HG02852 (cell line): ENCODE data around the gene BANK1.

Experiments
- ATAC-seq: cut with Tn5 transposase; IDR thresholded peaks from one replicate; pipeline ENCODE4 v1.9.1; 2021; ENCODE audit warnings: mild to moderate bottlenecking, moderate library complexity; ENCODE audit not compliant: unreplicated experiment

BANK1 gene

GRCh38 chr4:102007959-102008425 is 217.5 kb downstream of the BANK1 start:
- peak; percentile 97 for ATAC-seq

GRCh38 chr4:102008711-102009110 is 218.2 kb downstream of the BANK1 start:
- ATAC-seq = no peak

GRCh38 chr4:102022343-102022742 is 231.8 kb downstream of the BANK1 start:
- no peak for ATAC-seq

GRCh38 chr4:102027961-102028360 is 237.4 kb downstream of the BANK1 start:
- ATAC-seq = no peak

DNA sequence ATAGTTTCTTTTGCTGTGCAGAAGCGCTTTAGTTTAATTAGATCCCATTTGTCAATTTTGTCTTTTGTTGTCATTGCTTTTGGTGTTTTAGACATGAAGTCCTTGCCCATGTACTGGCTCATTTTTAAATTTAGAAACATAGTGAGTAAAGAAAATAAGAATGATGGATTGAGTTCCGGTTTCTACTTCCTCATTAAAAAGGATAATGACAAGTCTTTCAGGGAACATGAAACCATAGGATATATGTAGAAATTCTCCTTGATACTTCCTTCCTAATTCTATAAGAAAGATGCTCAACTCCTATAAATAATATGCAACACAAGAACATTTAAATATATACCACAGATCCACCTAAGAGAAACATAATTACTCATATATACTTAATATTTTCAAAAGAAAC is 240.9 kb downstream of the BANK1 start:
- no peak for ATAC-seq

- ATAC-seq = no peak
Measured at GRCh38 chr4:102036016-102036415, 245.5 kb downstream of the BANK1 start.

GRCh38 chr4:102036619-102037376 is 246.3 kb downstream of the BANK1 start:
- no peak for ATAC-seq

DNA sequence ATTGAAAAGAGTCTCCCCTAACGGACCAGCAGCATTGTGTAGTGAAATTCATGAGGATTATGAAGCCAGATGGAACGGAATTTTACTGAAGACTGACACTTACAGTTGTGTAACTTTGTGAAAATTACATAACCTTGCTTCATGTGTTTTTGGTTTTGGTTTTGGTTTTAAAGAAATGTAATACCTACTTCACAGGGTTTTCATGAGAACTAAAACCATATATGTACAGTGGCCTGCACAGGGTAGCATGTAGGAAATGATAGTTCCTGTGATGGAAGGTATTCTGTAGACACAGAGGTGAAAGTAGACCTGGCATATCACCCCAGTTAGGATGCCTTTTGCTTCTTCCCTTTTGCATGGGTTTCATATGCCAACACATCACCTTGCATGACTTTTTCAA is 247.0 kb downstream of the BANK1 start:
- ATAC-seq = no peak

DNA sequence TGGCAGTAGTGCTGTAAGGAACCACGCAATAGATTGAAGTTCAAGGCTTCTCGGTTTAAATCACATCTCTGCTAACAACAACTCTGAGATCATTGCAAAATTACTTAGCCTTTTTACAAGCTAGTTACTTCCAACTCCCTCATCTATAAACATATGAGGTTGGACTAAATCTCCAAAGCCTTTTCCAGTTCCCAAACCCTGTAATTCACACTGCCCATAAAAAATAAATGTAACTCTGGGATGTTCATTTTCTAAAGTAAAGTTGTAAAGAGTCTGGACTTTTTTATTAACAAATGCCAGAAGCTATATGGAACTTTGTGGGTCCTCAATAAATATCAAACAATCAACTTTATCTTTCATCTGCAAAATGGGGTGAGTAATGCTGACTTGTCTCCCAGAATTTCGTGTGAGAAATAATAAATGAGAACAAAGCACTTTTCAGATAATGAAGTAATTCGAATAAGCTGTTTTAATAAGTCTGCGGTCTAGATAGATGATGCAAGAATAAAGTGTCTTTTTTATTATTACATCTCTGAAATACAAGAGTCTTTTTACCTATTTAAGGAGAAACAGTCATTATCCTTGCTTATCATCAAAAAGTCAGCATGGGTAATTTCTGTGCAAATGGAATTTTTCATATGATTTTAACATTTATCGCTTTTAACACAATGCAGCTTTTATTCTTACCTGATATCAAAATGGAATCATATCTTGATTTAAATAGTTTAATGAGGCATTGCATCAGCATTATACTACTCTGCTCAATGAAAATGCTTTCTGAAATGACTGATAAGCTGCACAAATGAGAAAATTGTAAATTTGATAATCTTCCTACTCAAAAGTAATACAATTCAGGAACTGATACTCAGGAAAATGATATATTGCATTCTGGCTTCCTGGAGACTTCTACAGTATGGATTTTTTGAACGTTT is 252.6 kb downstream of the BANK1 start:
- ATAC-seq = no peak

DNA sequence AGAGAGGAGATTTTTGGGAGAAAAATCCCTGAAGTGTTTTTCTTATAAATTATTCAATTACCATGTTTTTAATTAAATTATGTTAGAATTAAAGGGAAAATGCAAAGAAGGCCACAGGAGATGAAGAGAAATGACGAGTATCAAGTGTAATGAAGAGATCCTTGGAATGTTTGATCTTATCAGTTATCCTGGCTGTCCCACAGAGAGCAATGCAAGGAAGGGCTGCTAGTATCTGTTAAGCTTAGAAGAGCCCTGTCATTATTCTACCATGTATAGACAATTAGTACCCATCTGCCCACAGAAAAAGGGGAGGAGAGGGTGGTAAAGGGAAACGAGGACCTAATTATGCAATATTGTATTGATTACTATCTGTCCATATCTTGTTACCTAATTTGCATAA is 257.1 kb downstream of the BANK1 start:
- ATAC-seq = no peak

- ATAC-seq = no peak
Measured at GRCh38 chr4:102055805-102056204, 265.3 kb downstream of the BANK1 start.

GRCh38 chr4:102057122-102057521 is 266.6 kb downstream of the BANK1 start:
- ATAC-seq = no peak

- peak; percentile 70 for ATAC-seq
Measured at GRCh38 chr4:102061133-102061532, 270.6 kb downstream of the BANK1 start.

- no peak for ATAC-seq
Measured at GRCh38 chr4:102064747-102065442, 274.4 kb downstream of the BANK1 start.

GRCh38 chr4:102076622-102077021 is 286.1 kb downstream of the BANK1 start:
- no peak for ATAC-seq

DNA sequence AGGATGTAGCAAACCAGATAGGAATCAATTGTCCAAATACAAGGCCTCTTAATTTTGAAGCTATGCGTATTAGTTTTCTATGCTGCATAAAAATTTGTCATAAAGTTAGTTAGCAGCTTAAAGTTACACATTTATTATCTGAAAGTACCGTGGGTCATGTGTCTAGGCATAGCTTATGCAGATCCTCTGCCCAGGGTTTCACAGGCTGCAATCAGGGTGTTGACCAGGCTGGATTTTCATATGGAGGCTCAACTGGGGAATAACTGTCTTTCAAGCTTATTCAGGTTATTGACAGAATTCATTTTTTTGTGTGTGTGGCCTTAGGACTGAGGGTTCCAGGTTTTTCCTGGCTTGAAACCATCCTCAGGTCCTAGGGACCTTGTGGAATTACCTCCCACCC is 289.7 kb downstream of the BANK1 start:
- ATAC-seq = no peak

DNA sequence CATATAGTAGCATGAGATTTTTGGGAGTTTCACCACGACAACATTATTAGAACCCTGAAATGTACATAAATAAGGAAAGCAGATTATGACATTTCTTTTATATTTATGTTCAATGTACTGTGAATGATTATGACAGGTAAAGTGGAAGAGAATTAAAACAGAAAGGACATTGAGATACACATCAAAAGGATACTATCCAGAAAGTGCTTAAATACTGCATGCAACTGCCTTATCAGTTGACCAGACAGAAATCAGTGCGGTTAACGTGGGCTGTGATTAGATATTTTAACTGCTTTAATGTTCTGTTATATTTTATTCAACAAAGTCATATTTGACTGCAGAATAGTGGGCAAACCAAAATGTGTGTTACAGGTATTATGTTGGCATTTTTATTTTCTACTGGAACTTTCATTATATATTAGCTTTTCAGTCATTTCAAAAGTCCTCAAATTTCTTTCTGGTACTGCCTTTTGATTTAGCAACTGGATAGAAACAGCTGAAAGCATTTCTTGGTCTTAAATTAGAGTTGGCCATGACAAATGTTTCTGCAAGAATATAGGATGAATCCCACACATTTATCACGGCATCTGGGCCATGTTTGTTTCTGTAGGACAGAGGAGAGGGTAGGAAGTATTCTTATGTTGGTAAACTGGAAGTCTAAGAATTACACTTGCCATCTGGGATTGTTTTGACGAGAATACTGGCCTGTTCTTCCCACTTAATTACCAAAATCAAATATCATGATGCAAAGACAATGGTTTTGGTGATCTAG is 299.5 kb downstream of the BANK1 start:
- no peak for ATAC-seq

DNA sequence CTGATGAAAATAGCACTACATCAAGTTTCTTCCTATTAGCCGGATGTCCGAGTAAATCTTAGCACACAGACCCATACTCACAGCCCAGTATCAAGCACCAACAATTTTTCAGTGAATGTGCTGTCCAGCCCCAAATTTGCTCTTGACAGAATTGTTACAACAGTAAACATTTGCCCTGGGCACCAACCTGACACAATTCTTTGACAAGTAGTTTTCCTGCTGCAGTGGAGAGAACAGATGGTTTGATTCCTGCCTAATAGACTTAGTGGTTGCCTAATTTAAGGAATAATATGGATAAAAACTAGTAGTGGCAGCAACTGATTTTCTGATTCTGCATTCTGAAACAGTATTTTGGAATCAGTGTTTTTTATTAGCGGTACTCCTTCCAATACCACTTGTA is 301.1 kb downstream of the BANK1 start:
- no peak for ATAC-seq

DNA sequence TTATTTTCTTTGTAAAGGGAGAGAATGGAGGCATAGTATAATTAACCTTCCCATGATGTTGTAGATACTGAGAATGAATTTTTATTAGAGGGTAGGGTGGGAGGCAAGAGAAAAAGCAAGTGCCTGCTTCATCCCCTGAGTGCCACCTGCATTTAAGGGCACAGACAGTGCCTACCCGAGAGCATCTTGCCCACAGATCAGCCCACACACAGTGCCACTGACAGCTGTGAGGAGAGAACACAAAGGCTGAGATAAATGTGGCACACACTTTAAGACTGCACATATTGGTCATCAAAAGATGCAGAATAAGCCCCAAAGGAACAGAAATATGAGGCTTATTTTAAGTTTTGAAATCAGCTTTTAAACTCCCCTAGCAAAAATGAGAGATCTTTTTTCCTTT is 304.0 kb downstream of the BANK1 start:
- no peak for ATAC-seq

DNA sequence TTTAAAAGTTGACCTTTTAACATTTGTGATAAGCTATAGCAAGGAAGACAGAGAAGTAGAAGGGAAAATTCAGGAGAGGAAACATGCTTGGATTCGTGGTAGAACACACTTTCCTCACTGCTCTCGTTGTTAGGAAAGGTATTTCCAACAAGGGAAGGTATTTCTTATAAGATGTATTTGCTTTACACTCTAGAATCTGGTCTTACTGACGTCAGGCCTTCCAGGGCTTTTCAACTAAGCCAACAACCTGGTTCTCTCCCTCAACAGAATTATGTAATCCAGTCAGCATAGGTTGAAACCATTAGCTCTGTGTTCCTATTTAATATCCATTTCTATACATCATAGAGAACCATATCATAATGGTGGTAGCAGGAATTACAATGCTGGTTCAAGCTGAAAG is 312.8 kb downstream of the BANK1 start:
- no peak for ATAC-seq

- ATAC-seq = no peak
Measured at GRCh38 chr4:102104278-102104677, 313.7 kb downstream of the BANK1 start.
